Parathyroid adenoma (tissue), 2 donors: ENCODE data around the gene URI1.

Experiments
- H2AFZ ChIP-seq: fragments of 300-600 bp; sonication (generic); one replicate; pipeline ENCODE4 v1.7.0; 2017; ENCODE audit warnings: antibody characterized with exemption, mild to moderate bottlenecking
- H3K27ac ChIP-seq: fragments of 300-600 bp; sonication (generic); one replicate; pipeline ENCODE4 v1.7.0; 2017
- H3K27me3 ChIP-seq: fragments of 300-600 bp; sonication (generic); one replicate; pipeline ENCODE4 v1.7.0; 2017; ENCODE audit warnings: low read length; ENCODE audit not compliant: control insufficient read depth, insufficient read depth
- H3K36me3 ChIP-seq: fragments of 300-600 bp; sonication (generic); one replicate; pipeline ENCODE4 v1.7.0; 2017; ENCODE audit warnings: low read length; ENCODE audit not compliant: control insufficient read depth, insufficient read depth
- H3K4me1 ChIP-seq: fragments of 300-600 bp; sonication (generic); one replicate; pipeline ENCODE4 v1.7.0; 2017; ENCODE audit warnings: control low read depth
- H3K4me2 ChIP-seq: fragments of 300-600 bp; sonication (generic); one replicate; pipeline ENCODE4 v1.7.0; 2017; ENCODE audit warnings: low read length
- H3K4me3 ChIP-seq: fragments of 300-600 bp; sonication (generic); one replicate; pipeline ENCODE4 v1.7.0; 2017; ENCODE audit warnings: low read depth, low read length
- H3K79me2 ChIP-seq: fragments of 300-600 bp; sonication (generic); one replicate; pipeline ENCODE4 v1.7.0; 2017; ENCODE audit warnings: control low read depth
- H3K9ac ChIP-seq: fragments of 300-600 bp; sonication (generic); one replicate; pipeline ENCODE4 v1.7.0; 2017; ENCODE audit warnings: mild to moderate bottlenecking
- H3K9me3 ChIP-seq: fragments of 300-600 bp; sonication (generic); one replicate; pipeline ENCODE4 v1.7.0; 2017; ENCODE audit warnings: low read length; ENCODE audit not compliant: control insufficient read depth
- CTCF ChIP-seq: fragments of 300-600 bp; sonication (generic); IDR thresholded peaks from one replicate; pipeline ENCODE4 v1.7.0; 2017; ENCODE audit warnings: antibody characterized with exemption, mild to moderate bottlenecking
- donor health status: primary hyperparathyroidism.

Gene URI1

GRCh38 chr19:30001791-30002190, 59.8 kb downstream of the URI1 start:
- no peak overlapping the region for H2AFZ ChIP-seq

DNA sequence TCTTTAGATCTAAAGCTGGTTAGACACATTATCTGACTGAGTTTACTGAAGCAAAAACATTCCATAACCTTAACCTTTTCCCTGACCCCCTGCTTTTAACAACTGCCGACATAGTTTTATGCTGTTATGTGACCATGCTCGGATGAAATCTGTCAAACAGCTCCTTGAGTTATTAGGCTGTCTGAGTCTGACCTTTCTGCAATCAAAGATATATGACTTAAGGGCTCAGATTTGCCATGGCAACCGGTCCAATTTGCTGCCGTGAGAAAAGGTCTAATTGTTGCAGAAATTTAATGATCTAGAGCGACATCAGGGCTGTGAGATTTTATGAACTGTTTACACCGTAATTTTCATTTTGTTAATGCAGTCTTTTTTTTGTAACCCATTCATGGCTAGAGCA, 61.8 kb downstream of the URI1 start:
- H3K9ac ChIP-seq = no peak overlapping the region
- peaks cover 6% of the 10 kb centered on the region for H3K4me1 ChIP-seq
- H3K4me3 ChIP-seq = no peak overlapping the region
- peaks cover 11% of the 10 kb centered on the region for H3K79me2 ChIP-seq
- no peak overlapping the region for H2AFZ ChIP-seq
- no peak overlapping the region for H3K4me2 ChIP-seq
- no peaks in the 10 kb centered on the region for H3K27me3 ChIP-seq
- TF ChIP-seq CTCF = no peak
- no peak overlapping the region for H3K27ac ChIP-seq
- H3K36me3 ChIP-seq = no peaks in the 10 kb centered on the region
- H3K9me3 ChIP-seq = no peaks in the 10 kb centered on the region

More at GRCh38 chr19:30001791-30002190, 59.8 kb downstream of the URI1 start:
- Histone ChIP-seq H3K27ac (no peak overlapping the region), H3K27me3 (no peaks in the 10 kb centered on the region), H3K36me3 (no peaks in the 10 kb centered on the region), H3K4me1 (peaks cover 6% of the 10 kb centered on the region), H3K9ac (no peak overlapping the region), H3K79me2 (peaks cover 11% of the 10 kb centered on the region), H3K4me3 (no peak overlapping the region), H3K4me2 (no peak overlapping the region), H3K9me3 (no peaks in the 10 kb centered on the region)
- TF ChIP-seq CTCF = no peak

DNA sequence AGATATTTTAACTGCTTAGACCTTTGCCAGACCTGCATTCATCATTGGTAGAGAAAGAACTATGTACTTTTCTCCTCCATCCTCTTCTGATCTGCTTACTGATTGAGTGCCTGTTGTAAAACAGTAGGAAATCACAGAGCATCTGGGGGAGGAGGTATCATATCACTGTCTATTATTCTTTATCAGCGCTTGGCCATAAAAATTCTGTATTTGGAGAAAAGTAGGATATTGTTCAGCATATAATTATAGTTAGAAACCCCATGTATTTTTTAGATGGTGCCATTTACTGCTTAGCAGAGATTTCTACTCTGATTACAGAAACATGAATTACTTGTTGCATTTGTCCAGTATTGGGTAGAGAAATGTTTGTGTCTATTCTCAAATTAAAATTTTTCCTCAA, 62.4 kb downstream of the URI1 start:
- H3K9ac ChIP-seq = no peak overlapping the region
- H3K4me3 ChIP-seq = no peak overlapping the region
- peaks cover 11% of the 10 kb centered on the region for H3K79me2 ChIP-seq
- H3K27me3 ChIP-seq = no peaks in the 10 kb centered on the region
- no peak overlapping the region for H3K4me2 ChIP-seq
- no peaks in the 10 kb centered on the region for H3K36me3 ChIP-seq
- TF ChIP-seq CTCF = no peak
- peaks cover 6% of the 10 kb centered on the region for H3K4me1 ChIP-seq
- H3K27ac ChIP-seq = no peak overlapping the region
- no peaks in the 10 kb centered on the region for H3K9me3 ChIP-seq
- H2AFZ ChIP-seq = no peak overlapping the region

- H3K36me3 ChIP-seq = no peaks in the 10 kb centered on the region
- H3K4me1 ChIP-seq = peaks cover 6% of the 10 kb centered on the region
- no peak overlapping the region for H2AFZ ChIP-seq
- H3K79me2 ChIP-seq = peaks cover 9% of the 10 kb centered on the region
- no peak overlapping the region for H3K4me2 ChIP-seq
- H3K9me3 ChIP-seq = no peaks in the 10 kb centered on the region
- H3K9ac ChIP-seq = no peak overlapping the region
- no peak overlapping the region for H3K27ac ChIP-seq
- H3K27me3 ChIP-seq = no peaks in the 10 kb centered on the region
- no peak for TF ChIP-seq CTCF
- H3K4me3 ChIP-seq = no peak overlapping the region
Measured at GRCh38 chr19:30006207-30006606, 64.2 kb downstream of the URI1 start.

DNA sequence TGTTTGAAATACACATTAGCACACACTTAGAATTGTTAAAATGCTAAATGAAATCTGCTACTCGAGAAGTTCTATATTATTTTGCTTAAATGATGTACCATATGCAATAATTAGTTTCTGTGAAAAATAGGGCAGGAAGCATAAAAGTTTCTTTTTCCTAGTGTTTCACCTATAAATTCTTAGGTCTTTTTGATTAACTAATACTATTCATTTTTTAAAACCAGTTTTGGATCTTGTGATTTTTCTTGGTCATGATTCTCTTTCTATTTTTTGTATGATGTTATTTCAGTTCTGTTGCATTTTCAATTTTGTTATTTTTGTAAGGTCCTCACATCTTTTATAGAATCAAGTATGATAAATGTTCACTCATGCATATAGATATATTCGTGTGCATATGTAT, 66.1 kb downstream of the URI1 start:
- Histone ChIP-seq H3K79me2 (peaks cover 2% of the 10 kb centered on the region), H2AFZ (no peak overlapping the region), H3K9ac (no peak overlapping the region), H3K4me1 (peaks cover 6% of the 10 kb centered on the region), H3K36me3 (no peaks in the 10 kb centered on the region), H3K27me3 (no peaks in the 10 kb centered on the region), H3K4me2 (no peak overlapping the region), H3K27ac (no peak overlapping the region), H3K4me3 (no peak overlapping the region), H3K9me3 (no peaks in the 10 kb centered on the region)
- no peak for TF ChIP-seq CTCF
